Prostate gland (tissue), 2 donors: ENCODE measurements around the gene ZDHHC18.

Experiments
- CTCF ChIP-seq, 4 experiments: fragments of 200-600 bp in 2 of 4; fragments of 450-650 bp in 2 of 4; sonication (generic) in 2 of 4; IDR thresholded peaks; 1 replicate in 3 of 4; 2 replicates in 1 of 4; pipeline ENCODE4 v1.5.1; 2016 to 2019; ENCODE audit warnings: antibody characterized with exemption in 4 of 4, mild to moderate bottlenecking in 2 of 4, moderate library complexity in 2 of 4
- POLR2A ChIP-seq: fragments of 450-650 bp; IDR thresholded peaks from one replicate; pipeline ENCODE4 v1.6.1; 2016; ENCODE audit warnings: antibody characterized with exemption, mild to moderate bottlenecking

- TF ChIP-seq CTCF (IDR thresholded peaks at IDR 0.05) (no peak), POLR2A (no peak)
Measured at GRCh38 chr1:26811057-26811456, 15.4 kb upstream of the ZDHHC18 start.
